Smooth muscle cell (in vitro differentiated cells): ENCODE data around the gene MBD6. TPM values are rescaled to one million over a fixed set of nuclear protein-coding genes. Genes with fewer than 3 reads are reported as not detected.

Source experiments
- DNase-seq: peaks from one replicate; lab custom pipeline; 2025; ENCODE audit not compliant: unreplicated experiment; lab: John Stamatoyannopoulos, UW
- H2AFZ ChIP-seq: fragments of 200-600 bp; sonication (generic); 2 replicates; pipeline ENCODE4 v1.6.0; 2016; ENCODE audit warnings: antibody characterized with exemption, low read depth, mild to moderate bottlenecking
- H3F3A ChIP-seq: fragments of 200-600 bp; sonication (generic); 2 replicates; pipeline ENCODE4 v1.6.0; 2017; ENCODE audit warnings: antibody characterized with exemption, low read depth
- H3K27ac ChIP-seq: fragments of 200-600 bp; sonication (generic); 2 replicates; pipeline ENCODE4 v1.5.1; 2016; ENCODE audit warnings: low read depth, mild to moderate bottlenecking
- H3K27me3 ChIP-seq: fragments of 200-600 bp; sonication (generic); 2 replicates; pipeline ENCODE4 v1.6.1; 2016; ENCODE audit warnings: low read depth, mild to moderate bottlenecking
- H3K36me3 ChIP-seq: fragments of 200-600 bp; sonication (generic); 2 replicates; pipeline ENCODE4 v1.5.1; 2016; ENCODE audit warnings: low read depth
- H3K4me1 ChIP-seq: fragments of 200-600 bp; sonication (generic); 2 replicates; pipeline ENCODE4 v1.5.1; 2016; ENCODE audit warnings: low read depth
- H3K4me2 ChIP-seq: fragments of 200-600 bp; sonication (generic); 2 replicates; pipeline ENCODE4 v1.6.0; 2016; ENCODE audit warnings: mild to moderate bottlenecking
- H3K4me3 ChIP-seq: fragments of 200-600 bp; sonication (generic); 2 replicates; pipeline ENCODE4 v1.5.1; 2016; ENCODE audit warnings: mild to moderate bottlenecking
- H3K79me2 ChIP-seq: fragments of 200-600 bp; sonication (generic); 2 replicates; pipeline ENCODE4 v1.6.0; 2016; ENCODE audit warnings: low read depth, mild to moderate bottlenecking
- H3K9ac ChIP-seq: fragments of 200-600 bp; sonication (generic); 2 replicates; pipeline ENCODE4 v1.6.0; 2016; ENCODE audit warnings: low read depth
- H3K9me3 ChIP-seq: fragments of 200-600 bp; sonication (generic); replicated peaks from 2 replicates; pipeline ENCODE4 v1.5.1; 2016; ENCODE audit warnings: low read depth
- H4K20me1 ChIP-seq: fragments of 200-600 bp; sonication (generic); 2 replicates; pipeline ENCODE4 v1.6.0; 2016; ENCODE audit warnings: low read depth
- WGBS: methylation state at CpG from one replicate; pipeline ENCODE4 v1.1.7; 2016; ENCODE audit warnings: low lambda C conversion rate; 5-methylcytosine and 5-hydroxymethylcytosine counted together
- polyA plus RNA-seq: library from polyadenylated mRNA; unstranded; fragments of >200 nt; fragmentation: Nextera tagmentation; extraction: Ambion mirVana; gene quantifications from 2 replicates; pipeline ENCODE4 v1.2.1, GENCODE V29; 2016
- total RNA-seq: library from RNA; depleted of rRNA; stranded (reverse); fragments of >200 nt; gene quantifications from 2 replicates; pipeline ENCODE4 v1.2.3, GENCODE V29; 2014
- TF ChIP-seq, protein P1 (sequence below): fragments of 200-600 bp; sonication (generic); IDR thresholded peaks from 2 replicates; pipeline ENCODE4 v1.5.1; 2017; ENCODE audit warnings: borderline replicate concordance, mild to moderate bottlenecking, antibody characterized with exemption; ENCODE audit not compliant: insufficient read depth, poor library complexity, severe bottlenecking

The MBD6 gene
- total and polyA plus RNA-seq, 2 experiments from 2014 or later = 3.7 to 11.7 TPM

DNA sequence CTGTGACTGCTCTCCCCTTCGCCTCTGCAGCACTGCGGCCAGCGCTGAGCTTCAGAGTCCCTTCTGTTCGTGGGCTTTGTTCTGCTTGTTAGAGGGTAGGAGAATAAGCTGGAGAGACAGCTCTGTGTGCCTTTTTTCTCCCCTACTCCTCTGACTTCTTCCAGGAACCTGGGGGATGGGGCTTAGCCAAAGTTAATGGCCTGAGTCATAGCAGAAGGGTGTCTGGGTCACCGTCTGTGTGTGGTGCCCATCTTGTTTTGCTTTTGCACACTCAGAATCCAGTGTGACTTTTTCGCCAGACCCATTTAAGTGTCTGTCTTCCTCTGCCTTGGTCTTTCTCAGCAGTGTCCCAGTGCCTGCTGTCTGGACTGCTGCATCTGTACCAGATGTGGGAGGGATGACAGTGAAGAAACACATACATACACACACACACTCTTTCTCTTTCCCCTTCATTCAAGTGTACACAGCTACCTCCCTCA lies 30.2 kb downstream of the MBD6 start:
- H3F3A ChIP-seq = peaks cover 19% of the 10 kb centered on the region
- no peak overlapping the region for H3K4me3 ChIP-seq
- peak overlapping the region; percentile 42 for H3K9ac ChIP-seq
- peaks cover 39% of the 10 kb centered on the region for H3K4me1 ChIP-seq
- H3K36me3 ChIP-seq = no peaks in the 10 kb centered on the region
- 11% methylated on average over 6 of the region's 6 CpGs for WGBS
- H3K27me3 ChIP-seq = peaks cover 12% of the 10 kb centered on the region
- TF ChIP-seq, protein P1, sequence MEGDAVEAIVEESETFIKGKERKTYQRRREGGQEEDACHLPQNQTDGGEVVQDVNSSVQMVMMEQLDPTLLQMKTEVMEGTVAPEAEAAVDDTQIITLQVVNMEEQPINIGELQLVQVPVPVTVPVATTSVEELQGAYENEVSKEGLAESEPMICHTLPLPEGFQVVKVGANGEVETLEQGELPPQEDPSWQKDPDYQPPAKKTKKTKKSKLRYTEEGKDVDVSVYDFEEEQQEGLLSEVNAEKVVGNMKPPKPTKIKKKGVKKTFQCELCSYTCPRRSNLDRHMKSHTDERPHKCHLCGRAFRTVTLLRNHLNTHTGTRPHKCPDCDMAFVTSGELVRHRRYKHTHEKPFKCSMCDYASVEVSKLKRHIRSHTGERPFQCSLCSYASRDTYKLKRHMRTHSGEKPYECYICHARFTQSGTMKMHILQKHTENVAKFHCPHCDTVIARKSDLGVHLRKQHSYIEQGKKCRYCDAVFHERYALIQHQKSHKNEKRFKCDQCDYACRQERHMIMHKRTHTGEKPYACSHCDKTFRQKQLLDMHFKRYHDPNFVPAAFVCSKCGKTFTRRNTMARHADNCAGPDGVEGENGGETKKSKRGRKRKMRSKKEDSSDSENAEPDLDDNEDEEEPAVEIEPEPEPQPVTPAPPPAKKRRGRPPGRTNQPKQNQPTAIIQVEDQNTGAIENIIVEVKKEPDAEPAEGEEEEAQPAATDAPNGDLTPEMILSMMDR = no peak
- peak overlapping the region; percentile 73 for H3K4me2 ChIP-seq
- peak; percentile 10 for DNase-seq
- H4K20me1 ChIP-seq = peaks cover 3% of the 10 kb centered on the region
- no peak overlapping the region for H2AFZ ChIP-seq
- H3K79me2 ChIP-seq = peaks cover 18% of the 10 kb centered on the region
- H3K9me3 ChIP-seq = no peaks in the 10 kb centered on the region
- peak overlapping the region; percentile 74 for H3K27ac ChIP-seq

DNA sequence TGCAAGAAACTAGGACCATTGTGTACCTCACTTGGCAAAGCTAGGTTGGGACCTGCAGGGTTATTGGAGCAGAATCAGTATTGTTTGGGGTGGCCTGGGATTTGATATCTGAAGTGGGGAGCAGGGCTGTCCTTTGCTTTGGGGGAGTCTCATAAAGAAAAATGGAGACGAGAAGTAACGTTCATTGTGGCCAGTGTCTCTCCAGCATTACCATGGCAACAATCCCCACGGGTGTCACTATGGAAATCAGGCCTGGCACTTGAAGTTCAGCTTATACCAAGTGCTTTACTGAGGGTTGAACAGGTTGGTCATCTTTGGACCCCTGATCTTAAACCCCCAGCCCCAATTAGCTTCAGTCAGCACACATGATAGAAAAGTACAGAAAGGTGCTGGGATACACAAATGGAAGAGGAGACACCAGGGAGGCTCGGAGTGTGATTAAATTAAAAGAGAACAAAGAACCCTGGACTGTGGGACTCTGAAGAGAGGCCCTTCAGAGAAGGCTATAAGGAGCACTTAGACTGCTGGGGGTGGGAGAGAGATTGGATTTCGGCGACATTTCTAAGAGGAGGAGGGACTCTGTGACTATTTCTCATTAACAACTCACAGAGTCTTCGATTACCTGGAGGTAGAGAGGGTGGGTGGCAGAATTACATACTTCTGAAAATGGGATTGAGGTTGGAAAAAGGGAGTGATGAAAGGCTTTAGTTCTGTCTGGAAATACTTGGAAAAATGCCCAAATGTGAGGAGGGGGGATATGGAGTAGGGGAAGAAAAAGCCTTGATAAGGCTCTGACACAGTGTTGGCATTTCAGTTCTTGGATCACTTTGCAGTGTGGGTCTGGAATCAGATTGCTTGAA lies 30.9 kb downstream of the MBD6 start:
- TF ChIP-seq, protein P1 = no peak
- peaks cover 20% of the 10 kb centered on the region for H3K79me2 ChIP-seq
- no peaks in the 10 kb centered on the region for H3K9me3 ChIP-seq
- no peak for DNase-seq
- no peaks in the 10 kb centered on the region for H3K36me3 ChIP-seq
- peaks cover 39% of the 10 kb centered on the region for H3K4me1 ChIP-seq
- peak overlapping the region; percentile 73 for H3K4me2 ChIP-seq
- 62% methylated on average over 7 of the region's 7 CpGs for WGBS
- H3K9ac ChIP-seq = peak overlapping the region; percentile 42
- H3K27me3 ChIP-seq = peaks cover 9% of the 10 kb centered on the region
- H2AFZ ChIP-seq = no peak overlapping the region
- H4K20me1 ChIP-seq = peaks cover 3% of the 10 kb centered on the region
- peaks cover 19% of the 10 kb centered on the region for H3F3A ChIP-seq
- H3K4me3 ChIP-seq = no peak overlapping the region
- H3K27ac ChIP-seq = peak overlapping the region; percentile 74

DNA sequence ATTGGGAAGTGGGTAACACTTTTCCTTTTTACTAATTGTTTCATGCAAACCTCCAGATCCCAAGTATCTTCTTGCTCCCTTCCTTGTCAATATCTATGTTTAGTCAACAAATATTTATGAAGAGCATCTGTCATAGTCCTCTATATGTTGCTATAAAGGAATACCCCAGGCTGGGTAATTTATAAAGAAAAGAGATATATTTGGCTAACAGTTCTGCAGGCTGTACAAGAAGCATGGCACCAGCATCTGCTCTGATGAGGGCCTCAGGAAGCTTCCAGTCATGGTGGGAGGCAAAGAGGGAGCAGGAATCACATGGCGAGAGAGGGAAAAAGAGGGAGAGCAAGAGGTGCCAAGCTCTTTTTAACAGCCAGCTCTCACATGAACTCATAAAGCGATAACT lies 31.8 kb downstream of the MBD6 start:
- TF ChIP-seq, protein P1 = no peak
- no peak overlapping the region for H2AFZ ChIP-seq
- WGBS = 96% methylated on average over 2 of the region's 2 CpGs
- peaks cover 19% of the 10 kb centered on the region for H3F3A ChIP-seq
- no peaks in the 10 kb centered on the region for H3K9me3 ChIP-seq
- no peak for DNase-seq
- H3K79me2 ChIP-seq = peaks cover 20% of the 10 kb centered on the region
- H3K27me3 ChIP-seq = peaks cover under 1% of the 10 kb centered on the region
- H3K9ac ChIP-seq = no peak overlapping the region
- peak overlapping the region; percentile 74 for H3K27ac ChIP-seq
- H4K20me1 ChIP-seq = peaks cover 7% of the 10 kb centered on the region
- no peak overlapping the region for H3K4me3 ChIP-seq
- H3K4me1 ChIP-seq = peaks cover 37% of the 10 kb centered on the region
- no peak overlapping the region for H3K4me2 ChIP-seq
- H3K36me3 ChIP-seq = no peaks in the 10 kb centered on the region

DNA sequence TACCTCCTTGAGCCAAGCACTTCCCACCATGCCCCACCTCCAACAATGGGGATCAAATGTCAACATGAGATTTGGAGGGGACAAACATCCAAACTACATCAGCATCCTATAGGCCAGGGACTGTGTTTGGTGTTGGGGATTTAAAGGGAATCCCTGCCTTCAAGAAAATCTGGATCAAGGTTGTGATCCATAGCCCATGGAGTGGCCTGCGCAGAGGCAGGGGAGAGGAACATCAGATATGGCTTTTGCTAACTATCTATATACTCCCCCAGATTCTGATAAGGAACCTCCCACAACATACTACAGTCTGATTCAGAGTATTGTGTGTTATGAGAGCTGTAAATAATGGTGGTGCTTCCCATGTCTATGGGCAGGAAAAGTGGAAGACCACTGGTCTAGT lies 32.3 kb downstream of the MBD6 start:
- 85% methylated on average over 1 of the region's 1 CpG for WGBS
- peaks cover 20% of the 10 kb centered on the region for H3K79me2 ChIP-seq

More for the DNA sequence above, 32.3 kb downstream of the MBD6 start:
- H2AFZ ChIP-seq = no peak overlapping the region
- H3K27me3 ChIP-seq = no peaks in the 10 kb centered on the region
- H3K9me3 ChIP-seq = no peaks in the 10 kb centered on the region
- TF ChIP-seq, protein P1 = no peak
- no peak overlapping the region for H3K9ac ChIP-seq
- H3K27ac ChIP-seq = no peak overlapping the region
- H3F3A ChIP-seq = peaks cover 19% of the 10 kb centered on the region
- H3K4me2 ChIP-seq = no peak overlapping the region
- H3K4me1 ChIP-seq = peaks cover 34% of the 10 kb centered on the region
- no peak for DNase-seq
- H4K20me1 ChIP-seq = peaks cover 8% of the 10 kb centered on the region
- H3K36me3 ChIP-seq = no peaks in the 10 kb centered on the region
- no peak overlapping the region for H3K4me3 ChIP-seq
